Colonic mucosa (tissue), 4 donors: ENCODE data around the gene FBXO31. TPM values are rescaled to one million over a fixed set of nuclear protein-coding genes. Genes with fewer than 3 reads are reported as not detected.

Source experiments
- DNase-seq: peaks from one replicate; pipeline ENCODE4 v3.0.0-alpha.2; 2020
- H3K27ac ChIP-seq: fragments of 200-600 bp; one replicate; pipeline ENCODE4 v1.8.0; 2021
- H3K27me3 ChIP-seq: fragments of 200-600 bp; one replicate; pipeline ENCODE4 v1.8.0; 2021
- H3K36me3 ChIP-seq: fragments of 200-600 bp; one replicate; pipeline ENCODE4 v1.8.0; 2021
- H3K4me1 ChIP-seq: fragments of 200-600 bp; one replicate; pipeline ENCODE4 v1.8.0; 2021; ENCODE audit warnings: mild to moderate bottlenecking
- H3K4me3 ChIP-seq: fragments of 200-600 bp; one replicate; pipeline ENCODE4 v1.8.0; 2021
- H3K9ac ChIP-seq, 2 donors: one replicate each; pipeline ENCODE4 v1.7.0; 2013; ENCODE audit warnings: control low read depth in 2 of 2, low read depth in 2 of 2, low read length in 2 of 2
- H3K9me3 ChIP-seq: fragments of 200-600 bp; one replicate; pipeline ENCODE4 v1.8.0; 2021
- CTCF ChIP-seq: fragments of 200-600 bp; IDR thresholded peaks from one replicate; pipeline ENCODE4 v1.8.0; 2022; ENCODE audit warnings: antibody characterized with exemption, mild to moderate bottlenecking
- intact Hi-C: fragments of 100-400 bp; cut with DNase I; formaldehyde crosslinking; loops from one replicate; pipeline ENCODE4 v1.14.1; 2022
- total RNA-seq, 2 donors: library from RNA; stranded (reverse); fragmentation: NEBNext Ultra II Directional in 1 of 2; extraction: Animal tissue kit (Norgen Biotek cat#: 25700) in 1 of 2; gene quantifications; one replicate each; pipeline ENCODE4 v1.2.1, GENCODE V29; 2021
- donor health status: healthy.
- donor health status: DM: no; HTN: no; CAD: no.
- donor health status: DM: no; HTN: no; CAD: no.

FBXO31 gene
- total RNA-seq, 2 donors from 2014 or later = 35.1 to 52.3 TPM

- Histone ChIP-seq H3K9me3 (no peaks in the 10 kb centered on the region), H3K4me3 (no peak overlapping the region), H3K4me1 (no peaks in the 10 kb centered on the region), H3K36me3 (no peaks in the 10 kb centered on the region), H3K27ac (no peak overlapping the region), H3K9ac (no peak overlapping the region), H3K27me3 (no peaks in the 10 kb centered on the region)
- TF ChIP-seq CTCF = no peak
- intact Hi-C loops = loop anchor here (10.0 kb wide), 1 partner anchor 313 kb away; no protein-coding TSS in a partner anchor
- no peak for DNase-seq
Measured at GRCh38 chr16:87321336-87322107, 62.1 kb downstream of the FBXO31 start.

GRCh38 chr16:87320510-87321227 lies 62.9 kb downstream of the FBXO31 start:
- DNase-seq = no peak
- Histone ChIP-seq H3K36me3 (no peaks in the 10 kb centered on the region), H3K4me1 (no peaks in the 10 kb centered on the region), H3K9me3 (no peaks in the 10 kb centered on the region), H3K9ac (no peak overlapping the region), H3K27ac (no peak overlapping the region), H3K4me3 (no peak overlapping the region), H3K27me3 (no peaks in the 10 kb centered on the region)
- intact Hi-C loops = loop anchor here (10.0 kb wide), 1 partner anchor 314 kb away; no protein-coding TSS in a partner anchor
- TF ChIP-seq CTCF = no peak

- no peak overlapping the region for H3K27ac ChIP-seq
- no peak for DNase-seq
- H3K27me3 ChIP-seq = no peaks in the 10 kb centered on the region
- H3K4me3 ChIP-seq = no peak overlapping the region
- no peaks in the 10 kb centered on the region for H3K36me3 ChIP-seq
- intact Hi-C loops = loop anchor here (5.0 to 10.0 kb wide), 2 partner anchors 72 to 315 kb away; partner anchors contain the start of gene MAP1LC3B
- no peak overlapping the region for H3K9ac ChIP-seq
- no peaks in the 10 kb centered on the region for H3K4me1 ChIP-seq
- no peaks in the 10 kb centered on the region for H3K9me3 ChIP-seq
- TF ChIP-seq CTCF = no peak
Measured at GRCh38 chr16:87319997-87320491, 63.5 kb downstream of the FBXO31 start.

- no peaks in the 10 kb centered on the region for H3K36me3 ChIP-seq
- H3K4me3 ChIP-seq = no peak overlapping the region
- H3K9ac ChIP-seq = no peak overlapping the region
- DNase-seq = no peak
- no peaks in the 10 kb centered on the region for H3K9me3 ChIP-seq
- intact Hi-C loops = loop anchor here (5.0 kb wide), 1 partner anchor 73 kb away; the partner anchor contains the start of gene MAP1LC3B
- H3K27ac ChIP-seq = no peak overlapping the region
- no peaks in the 10 kb centered on the region for H3K4me1 ChIP-seq
- no peaks in the 10 kb centered on the region for H3K27me3 ChIP-seq
- TF ChIP-seq CTCF = no peak
Measured at GRCh38 chr16:87319011-87319410, 64.6 kb downstream of the FBXO31 start.

- intact Hi-C loops = loop anchor here (5.0 kb wide), 1 partner anchor 74 kb away; the partner anchor contains the start of gene MAP1LC3B
- no peak for TF ChIP-seq CTCF
Measured at GRCh38 chr16:87317750-87318644, 65.6 kb downstream of the FBXO31 start.

More at GRCh38 chr16:87317750-87318644, 65.6 kb downstream of the FBXO31 start:
- no peaks in the 10 kb centered on the region for H3K36me3 ChIP-seq
- peak overlapping the region; percentile 94 to 95 for H3K9ac ChIP-seq
- peak overlapping the region; percentile 87 for H3K4me3 ChIP-seq
- DNase-seq = peak; percentile 66
- H3K9me3 ChIP-seq = no peaks in the 10 kb centered on the region
- no peaks in the 10 kb centered on the region for H3K27me3 ChIP-seq
- peak overlapping the region; percentile 92 for H3K27ac ChIP-seq
- no peaks in the 10 kb centered on the region for H3K4me1 ChIP-seq
